Measurements from ENCODE around the gene ZBTB32.
A peak's percentile ranks its signal among the peaks of the same experiment; 100 is the strongest.
"Not testable (repeated sequence)": the region's sequence is repeated elsewhere in the genome, so short reads cannot be mapped to it uniquely, and the experiment has no call there.

The ZBTB32 gene, protein sequence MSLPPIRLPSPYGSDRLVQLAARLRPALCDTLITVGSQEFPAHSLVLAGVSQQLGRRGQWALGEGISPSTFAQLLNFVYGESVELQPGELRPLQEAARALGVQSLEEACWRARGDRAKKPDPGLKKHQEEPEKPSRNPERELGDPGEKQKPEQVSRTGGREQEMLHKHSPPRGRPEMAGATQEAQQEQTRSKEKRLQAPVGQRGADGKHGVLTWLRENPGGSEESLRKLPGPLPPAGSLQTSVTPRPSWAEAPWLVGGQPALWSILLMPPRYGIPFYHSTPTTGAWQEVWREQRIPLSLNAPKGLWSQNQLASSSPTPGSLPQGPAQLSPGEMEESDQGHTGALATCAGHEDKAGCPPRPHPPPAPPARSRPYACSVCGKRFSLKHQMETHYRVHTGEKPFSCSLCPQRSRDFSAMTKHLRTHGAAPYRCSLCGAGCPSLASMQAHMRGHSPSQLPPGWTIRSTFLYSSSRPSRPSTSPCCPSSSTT

DNA sequence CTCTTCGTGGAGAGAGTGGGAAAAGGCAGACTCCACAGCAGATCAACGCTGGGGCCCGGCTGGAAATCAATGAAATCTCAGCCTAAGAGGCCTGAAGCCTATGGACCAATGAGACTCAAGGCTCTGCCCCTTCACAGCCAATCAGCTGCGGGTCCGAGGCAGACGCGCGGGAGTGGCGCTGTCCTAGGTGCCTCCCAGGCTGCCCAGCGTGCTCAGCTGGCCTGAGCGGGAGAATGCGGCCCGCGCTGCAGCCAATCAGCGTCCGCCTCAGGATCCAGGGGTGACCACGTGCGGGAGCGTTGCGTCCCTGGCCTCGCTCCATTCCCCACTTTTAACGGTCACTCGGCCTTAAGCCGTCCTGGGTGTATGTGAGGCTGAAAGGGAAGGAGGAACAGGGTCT lies at the start of gene ZBTB32:
Gene ZBTB32 (plus strand): TSS at position 341 of the 400 bp plus-strand sequence. CDS start 10,069 bp downstream, outside the sequence.
- peak; percentile 93 for DNase-seq (ENCODE audit: low read depth, low spot score)

DNA sequence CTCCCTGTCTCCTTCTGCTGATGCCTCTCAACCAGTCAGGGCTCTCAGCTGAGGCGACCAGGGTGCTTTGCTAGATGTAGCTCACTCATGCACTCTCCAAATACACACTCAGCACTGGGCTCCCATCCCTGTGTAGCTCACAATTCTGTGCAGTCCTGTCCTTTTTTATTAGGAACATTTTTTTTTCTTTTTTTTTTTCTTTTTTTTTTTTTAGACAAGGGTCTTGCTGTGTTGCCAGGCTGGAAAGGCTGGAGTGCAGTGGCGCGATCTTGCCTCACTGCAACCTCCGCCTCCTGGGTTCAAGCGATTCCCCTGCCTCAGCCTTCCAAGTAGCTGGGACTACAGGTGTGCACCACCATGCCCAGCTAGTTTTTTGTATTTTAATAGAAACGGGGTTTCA lies 49.5 kb upstream of the ZBTB32 start:
- not testable (repeated sequence) for DNase-seq (ENCODE audit: low read depth, low spot score)

DNA sequence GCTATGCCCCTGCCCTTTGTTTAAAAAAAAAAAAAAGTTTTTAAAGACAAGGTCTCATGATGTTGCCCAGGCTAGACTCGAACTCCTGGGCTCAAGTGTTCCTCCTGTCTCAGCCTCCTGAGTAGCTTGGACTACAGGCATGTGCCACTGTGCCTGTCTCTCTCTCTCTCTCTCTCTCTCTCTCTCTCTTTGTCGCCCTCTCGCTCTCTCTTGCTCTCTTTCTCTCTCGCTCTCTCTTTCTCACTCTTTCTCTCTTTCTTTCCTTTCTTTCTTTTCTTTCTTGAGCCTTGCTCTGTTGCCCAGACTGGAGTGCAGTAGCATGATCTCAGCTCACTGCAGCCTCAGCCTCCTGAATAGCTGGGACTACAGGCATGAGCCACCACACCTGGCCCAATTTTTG lies 48.8 kb upstream of the ZBTB32 start:
- no peak for DNase-seq (ENCODE audit: low read depth, low spot score)

DNA sequence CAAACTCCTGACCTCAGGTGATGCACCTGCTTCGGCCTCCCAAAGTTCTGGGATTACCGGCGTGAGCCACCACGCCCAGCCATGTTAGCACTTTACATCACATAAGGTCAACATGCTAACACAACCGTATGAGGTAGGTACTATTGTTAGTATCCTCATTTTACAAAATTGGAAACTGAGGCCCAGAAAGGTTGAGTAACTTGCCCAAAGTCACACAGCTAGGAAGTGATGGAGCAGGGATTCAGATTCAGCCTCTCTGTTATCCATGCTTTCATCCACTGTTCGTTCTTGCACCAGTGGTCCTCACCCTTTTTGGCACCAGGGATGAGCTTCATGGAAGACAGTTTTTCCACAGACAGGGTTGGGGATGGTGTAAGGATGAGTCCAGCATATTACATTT lies 47.7 kb upstream of the ZBTB32 start:
- DNase-seq (ENCODE audit: low read depth, low spot score) = no peak

DNA sequence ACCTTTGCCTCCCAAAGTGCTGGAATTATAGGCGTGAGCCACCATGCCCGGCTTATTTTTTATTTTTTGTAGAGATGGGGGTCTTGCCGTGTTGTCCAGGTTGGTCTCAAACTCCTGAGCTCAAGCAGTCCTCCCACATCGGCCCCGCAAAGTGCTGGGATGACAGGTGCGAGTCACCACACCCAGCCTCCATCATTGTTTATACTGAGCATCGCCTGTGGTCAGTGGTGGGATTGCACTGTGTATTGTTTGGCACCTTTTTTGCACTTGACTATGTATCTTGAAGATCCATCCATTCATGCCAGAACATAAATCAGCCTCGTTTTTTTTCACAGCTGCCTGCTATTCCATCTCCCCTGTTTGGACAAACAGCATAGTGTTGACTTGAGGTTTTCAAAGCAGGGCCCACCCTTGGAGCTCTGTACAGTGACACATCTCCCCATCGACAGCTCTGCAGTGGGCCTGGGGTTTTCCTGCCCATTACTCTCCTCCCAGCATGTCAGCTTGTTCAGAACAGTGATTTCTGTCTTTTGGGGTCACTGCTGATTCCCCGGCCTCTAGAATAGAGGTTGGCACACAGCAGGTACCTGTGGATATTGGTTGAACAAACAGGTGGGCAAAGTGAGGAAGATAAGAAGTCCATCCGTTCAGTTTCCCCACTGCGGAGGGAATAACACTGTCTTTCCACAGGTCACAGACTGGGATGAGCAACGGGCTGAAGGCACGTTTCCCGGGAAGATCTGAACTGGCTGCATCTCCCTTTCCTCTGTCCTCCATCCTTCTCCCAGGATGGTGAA lies 46.3 kb upstream of the ZBTB32 start:
- no peak for DNase-seq (ENCODE audit: low read depth, low spot score)

DNA sequence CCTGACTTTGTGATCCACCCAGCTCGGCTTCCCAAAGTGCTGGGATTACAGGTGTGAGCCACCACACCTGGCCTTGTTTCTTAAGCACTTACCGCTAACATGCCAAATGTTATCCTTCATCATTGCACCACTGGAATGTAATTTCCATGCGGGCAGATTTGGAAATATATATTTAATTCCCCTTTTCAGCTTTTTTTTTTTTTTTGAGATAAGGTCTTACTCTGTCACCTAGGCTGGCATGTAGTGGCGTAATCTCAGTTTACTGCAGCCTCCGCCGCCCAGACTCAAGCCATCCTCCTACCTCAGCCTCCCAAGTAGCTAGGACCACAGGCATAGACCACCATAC lies 42.4 kb upstream of the ZBTB32 start:
- DNase-seq (ENCODE audit: low read depth, low spot score) = no peak

DNA sequence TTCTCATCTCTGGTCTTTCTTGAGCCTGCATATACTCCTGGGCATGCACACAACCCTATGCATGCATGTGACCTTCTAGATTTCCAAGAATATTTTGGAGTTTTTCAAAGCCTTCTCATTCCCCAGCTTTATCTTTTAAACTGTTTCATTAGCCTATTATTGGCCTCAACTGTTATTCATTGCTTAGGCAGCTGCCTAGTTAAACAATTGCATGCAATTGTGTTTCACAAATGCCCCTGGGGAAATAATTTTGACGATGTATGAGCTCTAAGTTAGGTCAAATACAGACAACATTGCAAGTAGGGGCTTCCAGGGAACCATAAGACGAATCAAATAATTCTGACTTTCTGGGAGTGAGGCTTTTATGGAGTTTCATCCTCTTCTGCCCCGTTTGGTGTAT lies 40.4 kb upstream of the ZBTB32 start:
- DNase-seq (ENCODE audit: low read depth, low spot score) = no peak

DNA sequence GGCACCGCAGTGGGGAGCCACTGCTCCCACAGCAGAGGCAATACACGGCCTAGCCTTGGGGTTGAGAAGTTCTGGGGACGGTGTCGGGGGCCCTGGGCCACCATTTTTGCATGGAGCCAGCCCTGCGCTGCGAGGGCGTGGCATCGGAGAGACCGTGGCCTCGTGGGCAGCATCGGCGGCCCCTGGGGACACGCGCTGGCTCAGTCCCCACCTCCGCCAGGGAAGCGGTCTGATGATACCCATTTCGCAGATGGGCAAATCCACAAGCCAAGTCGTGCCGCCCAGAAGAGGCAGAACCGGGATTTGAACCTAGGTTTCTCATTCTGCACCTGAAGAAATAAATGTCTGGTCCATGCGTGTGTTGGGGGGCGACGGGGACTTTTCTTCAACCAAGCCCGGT lies 39.2 kb upstream of the ZBTB32 start:
- no peak for DNase-seq (ENCODE audit: low read depth, low spot score)

DNA sequence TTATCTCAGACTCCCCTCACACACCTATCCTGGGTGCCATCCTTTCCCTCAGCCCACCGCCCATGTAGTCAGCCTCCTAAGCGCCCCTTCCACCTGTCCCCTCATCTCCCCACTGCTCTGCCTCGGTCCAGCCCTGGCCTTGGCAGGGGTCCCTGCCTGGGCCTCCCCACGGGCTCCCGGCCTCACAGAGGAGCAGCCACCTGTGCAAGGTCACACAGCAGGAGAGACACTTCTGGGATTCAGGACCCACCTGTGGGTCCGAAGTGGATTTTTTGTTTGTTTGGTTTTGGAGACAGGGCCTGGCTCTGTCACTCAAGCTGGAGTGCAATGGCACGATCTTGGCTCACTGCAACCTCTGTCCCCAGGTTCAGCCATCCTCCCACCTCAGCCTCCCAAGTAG lies 38.8 kb upstream of the ZBTB32 start:
- no peak for DNase-seq (ENCODE audit: low read depth, low spot score)

DNA sequence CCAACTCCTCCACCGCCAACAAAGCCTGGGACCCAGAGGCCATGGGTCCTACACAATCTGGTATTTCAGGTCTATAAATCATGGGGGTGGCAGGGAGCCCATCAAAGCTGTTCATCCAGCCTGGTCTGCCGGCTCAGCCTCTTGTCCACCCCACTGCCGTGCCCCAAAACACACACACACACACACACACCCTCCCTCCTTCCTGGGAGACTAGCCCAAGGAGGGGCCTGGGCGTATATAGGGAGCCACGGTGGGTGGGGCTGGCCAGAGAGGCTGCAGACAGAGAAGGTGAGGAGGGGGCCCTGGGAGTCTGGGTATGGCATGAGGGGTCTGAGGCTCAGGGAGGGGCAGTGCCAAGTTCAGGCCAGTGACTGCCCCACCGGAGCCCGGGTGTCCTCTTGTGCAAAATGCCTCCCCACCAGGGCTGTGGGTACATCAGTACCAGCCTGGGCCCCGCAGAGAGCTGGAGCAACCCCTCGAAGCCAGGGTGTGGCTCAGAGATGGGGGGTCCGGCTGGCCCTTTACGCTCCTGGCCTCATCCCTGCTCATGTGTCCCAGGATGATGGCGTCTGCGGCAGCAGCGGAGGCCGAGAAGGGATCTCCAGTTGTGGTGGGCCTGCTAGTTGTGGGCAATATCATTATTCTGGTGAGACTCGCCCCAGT lies 38.0 kb upstream of the ZBTB32 start, which contains the start of gene UPK1A:
Gene UPK1A (plus strand): TSS at position 267 of the 663 bp plus-strand sequence. CDS start 296 bp downstream, at position 563.
- peak; percentile 16 for DNase-seq (ENCODE audit: low read depth, low spot score)

DNA sequence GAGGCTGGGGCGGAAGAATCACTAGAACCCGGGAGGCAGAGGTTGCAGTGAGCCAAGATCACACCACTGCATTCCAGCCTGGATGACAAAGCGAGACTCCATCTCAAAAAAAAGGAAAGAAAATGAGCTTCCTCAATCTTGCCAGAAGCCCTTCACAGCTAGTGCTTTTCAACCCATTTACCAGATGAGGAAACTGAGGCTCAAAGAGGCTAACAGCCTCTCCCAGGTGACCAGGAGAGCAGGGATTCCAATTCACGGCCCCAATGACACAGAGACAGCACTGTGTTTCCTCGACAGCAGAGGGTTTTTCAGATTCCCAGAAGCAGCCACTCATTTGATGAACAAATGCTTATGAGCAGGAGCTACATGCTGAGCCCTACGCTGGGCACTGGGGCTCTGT lies 34.8 kb upstream of the ZBTB32 start:
- no peak for DNase-seq (ENCODE audit: low read depth, low spot score)

DNA sequence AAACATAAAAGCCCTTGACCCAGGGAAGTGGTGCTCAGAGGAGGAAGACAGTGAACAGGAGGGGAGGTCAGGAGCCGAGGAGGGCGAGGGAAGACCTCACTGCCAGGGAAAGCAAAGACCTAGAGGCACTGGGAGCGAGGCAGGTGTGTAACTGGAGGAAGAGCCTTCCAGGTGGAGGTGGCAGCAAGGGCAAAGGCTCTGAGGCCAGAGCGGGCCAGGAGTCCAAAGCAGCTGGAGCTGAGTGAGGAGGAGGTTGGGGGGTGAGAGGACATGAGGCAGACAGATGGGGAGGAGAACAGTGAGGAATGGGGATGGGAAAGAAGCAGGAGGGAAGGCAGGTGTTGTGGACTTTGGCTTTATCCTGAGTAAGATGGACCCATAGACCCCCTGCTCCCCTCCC lies 34.4 kb upstream of the ZBTB32 start:
- no peak for DNase-seq (ENCODE audit: low read depth, low spot score)

DNA sequence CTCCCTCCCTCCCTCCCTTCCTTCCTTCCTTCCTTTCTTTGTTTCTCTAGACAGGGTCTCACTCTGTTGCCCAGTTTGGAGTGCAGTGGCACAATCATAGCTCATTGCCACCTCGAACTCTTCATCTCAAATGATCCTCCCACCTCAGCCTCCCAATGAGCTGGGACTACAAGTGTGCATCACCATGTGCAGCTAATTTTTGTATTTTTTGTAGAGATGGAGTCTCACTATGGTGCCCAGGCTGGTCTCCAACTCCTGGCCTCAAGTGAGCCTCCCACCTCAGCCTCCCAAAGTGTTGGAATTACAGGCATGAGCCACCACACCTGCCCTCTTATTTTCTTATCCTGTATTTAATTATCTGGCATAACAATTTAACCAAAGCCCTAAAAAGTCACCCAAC lies 33.7 kb upstream of the ZBTB32 start:
- DNase-seq (ENCODE audit: low read depth, low spot score) = no peak

DNA sequence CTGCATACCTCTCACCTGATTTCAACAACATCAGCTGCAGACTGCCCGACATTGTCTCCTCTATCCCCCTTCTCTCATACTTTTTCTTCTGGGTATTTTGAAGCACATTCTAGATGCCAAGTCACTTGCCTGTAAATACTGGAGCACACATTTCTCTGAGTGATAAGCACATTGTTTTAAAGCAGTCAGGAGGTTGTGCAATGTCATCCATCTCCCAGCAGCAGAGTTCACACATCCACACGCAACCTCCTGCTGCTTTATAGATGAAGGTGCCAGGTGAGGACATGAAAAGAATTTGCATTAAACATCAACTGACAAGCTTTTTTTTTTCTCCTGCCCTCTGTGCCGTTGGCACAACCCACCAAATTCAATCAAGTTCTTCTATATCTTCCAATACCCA lies 32.5 kb upstream of the ZBTB32 start:
- no peak for DNase-seq (ENCODE audit: low read depth, low spot score)

DNA sequence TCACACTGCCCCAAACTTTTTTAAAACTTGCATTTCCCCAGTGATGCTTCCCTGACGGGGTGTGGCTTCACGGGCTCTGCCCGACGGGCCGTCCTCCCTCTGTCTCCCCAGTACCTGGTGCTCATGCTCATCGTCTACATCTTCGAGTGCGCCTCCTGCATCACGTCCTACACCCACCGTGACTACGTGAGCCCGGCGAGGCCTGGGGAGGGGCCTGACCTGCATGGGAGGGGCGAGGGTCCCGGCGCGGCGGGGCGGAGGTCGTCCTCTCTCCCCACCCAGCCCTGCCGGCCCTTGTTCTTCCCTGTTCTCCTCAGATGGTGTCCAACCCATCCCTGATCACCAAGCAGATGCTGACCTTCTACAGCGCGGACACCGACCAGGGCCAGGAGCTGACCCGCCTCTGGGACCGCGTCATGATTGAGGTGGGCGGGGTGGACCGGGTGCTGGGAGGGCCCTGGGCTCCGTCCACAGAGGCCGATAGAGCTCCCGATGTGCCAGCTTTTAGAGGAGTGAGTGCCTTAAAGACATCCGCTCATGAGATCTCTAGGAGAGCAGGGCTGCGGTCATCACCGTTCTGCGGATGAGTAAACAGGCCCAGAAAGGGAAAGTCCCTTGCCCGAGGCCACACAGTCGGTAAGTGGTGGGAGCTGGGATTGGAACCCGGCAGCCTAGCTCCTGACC lies 31.1 kb upstream of the ZBTB32 start:
- DNase-seq (ENCODE audit: low read depth, low spot score) = peak; percentile 79

DNA sequence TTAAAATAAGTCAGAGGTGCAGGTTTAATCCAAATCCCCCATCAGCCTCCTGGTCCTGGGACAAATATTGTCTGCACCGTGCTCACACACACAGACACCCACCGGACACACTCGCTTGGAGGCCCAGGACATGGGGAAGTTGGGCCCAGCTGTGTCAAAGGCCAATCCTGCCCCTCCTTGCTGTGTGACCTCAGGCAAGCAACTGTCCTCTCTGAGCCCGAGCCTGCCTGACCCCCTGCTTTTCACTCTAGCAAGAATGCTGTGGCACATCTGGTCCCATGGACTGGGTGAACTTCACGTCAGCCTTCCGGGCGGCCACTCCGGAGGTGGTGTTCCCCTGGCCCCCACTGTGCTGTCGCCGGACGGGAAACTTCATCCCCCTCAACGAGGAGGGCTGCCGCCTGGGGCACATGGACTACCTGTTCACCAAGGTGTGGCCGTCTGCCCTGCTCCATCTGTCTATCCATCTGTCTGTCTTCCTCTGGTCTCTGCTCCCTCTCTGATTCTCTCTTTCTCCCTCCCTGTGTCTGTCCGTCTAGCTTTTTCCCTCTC lies 28.7 kb upstream of the ZBTB32 start:
- no peak for DNase-seq (ENCODE audit: low read depth, low spot score)

DNA sequence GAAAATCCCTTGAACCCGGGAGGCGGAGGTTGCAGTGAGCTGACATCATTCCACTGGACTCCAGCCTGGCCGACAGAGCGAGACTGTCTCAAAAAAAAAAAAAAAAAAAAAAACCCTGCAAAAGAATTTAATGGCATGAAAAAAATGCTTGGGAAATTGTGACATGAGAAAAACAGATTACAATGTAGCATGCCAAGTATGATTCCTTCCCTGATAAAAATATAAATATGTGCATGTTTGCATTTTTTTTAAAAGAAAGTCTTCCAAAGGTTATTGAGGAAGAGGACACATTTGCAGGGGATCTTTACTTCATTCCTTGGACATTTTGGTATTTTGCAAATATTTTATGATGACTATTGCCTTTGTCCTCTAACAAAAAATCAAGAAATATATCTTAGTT lies 14.5 kb upstream of the ZBTB32 start:
- DNase-seq (ENCODE audit: low read depth, low spot score) = no peak

DNA sequence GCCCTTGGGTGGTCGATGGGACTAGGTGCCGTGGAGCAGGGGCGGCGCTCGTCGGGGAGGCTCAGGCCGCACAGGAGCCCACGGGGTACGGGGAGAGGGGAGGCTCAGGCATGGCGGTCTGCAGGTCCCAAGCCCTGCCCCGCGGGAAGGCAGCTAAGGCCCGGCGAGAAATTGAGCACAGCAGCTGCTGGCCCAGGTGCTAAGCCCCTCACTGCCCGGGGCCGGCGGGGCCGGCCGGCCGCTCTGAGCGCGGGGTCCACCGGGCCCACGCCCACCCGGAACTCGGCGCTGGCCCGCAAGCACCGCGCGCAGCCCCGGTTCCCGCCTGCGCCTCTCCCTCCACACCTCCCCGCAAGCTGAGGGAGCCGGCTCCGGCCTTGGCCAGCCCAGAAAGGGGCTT lies 13.3 kb upstream of the ZBTB32 start:
- DNase-seq (ENCODE audit: low read depth, low spot score) = not testable (repeated sequence)

DNA sequence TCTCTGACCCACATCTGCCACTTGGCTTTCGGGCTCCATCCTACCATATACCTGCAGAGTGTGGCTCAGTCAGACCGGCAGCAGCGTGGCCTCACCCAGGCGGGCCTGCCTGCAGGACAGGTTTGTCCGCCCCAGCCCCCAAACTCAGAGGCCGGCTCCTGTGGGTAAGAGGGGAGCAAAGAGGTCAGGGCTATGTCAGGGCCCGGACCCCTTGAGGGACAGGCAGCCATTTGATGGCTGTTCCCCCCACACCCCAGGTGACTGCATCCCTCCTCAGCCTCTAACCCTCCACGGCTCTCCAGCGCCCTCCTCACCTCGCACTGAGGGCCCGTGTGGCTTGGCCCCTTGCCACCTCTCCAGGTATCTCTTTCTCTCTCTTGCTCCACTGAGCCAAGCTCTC lies 12.3 kb upstream of the ZBTB32 start:
- no peak for DNase-seq (ENCODE audit: low read depth, low spot score)

DNA sequence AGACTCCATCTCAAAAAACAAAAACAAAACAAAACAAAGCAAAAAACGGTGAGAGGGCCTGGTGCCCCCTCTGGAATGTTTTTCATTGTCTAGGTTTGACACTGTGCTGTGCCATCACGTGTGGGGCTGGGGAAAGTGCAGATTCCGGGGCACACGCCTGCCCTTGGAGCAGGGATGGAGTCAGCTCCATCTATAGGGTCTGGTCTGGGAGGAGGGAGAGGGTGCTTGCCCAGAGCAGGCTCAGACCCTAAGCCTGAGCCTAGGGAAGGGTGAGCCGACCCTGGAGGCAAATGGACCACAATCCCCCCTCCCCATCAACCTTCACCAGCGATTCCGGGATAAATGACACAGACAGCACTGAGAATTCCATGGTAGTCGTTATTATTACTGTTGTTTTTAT lies 10.9 kb upstream of the ZBTB32 start:
- no peak for DNase-seq (ENCODE audit: low read depth, low spot score)

DNA sequence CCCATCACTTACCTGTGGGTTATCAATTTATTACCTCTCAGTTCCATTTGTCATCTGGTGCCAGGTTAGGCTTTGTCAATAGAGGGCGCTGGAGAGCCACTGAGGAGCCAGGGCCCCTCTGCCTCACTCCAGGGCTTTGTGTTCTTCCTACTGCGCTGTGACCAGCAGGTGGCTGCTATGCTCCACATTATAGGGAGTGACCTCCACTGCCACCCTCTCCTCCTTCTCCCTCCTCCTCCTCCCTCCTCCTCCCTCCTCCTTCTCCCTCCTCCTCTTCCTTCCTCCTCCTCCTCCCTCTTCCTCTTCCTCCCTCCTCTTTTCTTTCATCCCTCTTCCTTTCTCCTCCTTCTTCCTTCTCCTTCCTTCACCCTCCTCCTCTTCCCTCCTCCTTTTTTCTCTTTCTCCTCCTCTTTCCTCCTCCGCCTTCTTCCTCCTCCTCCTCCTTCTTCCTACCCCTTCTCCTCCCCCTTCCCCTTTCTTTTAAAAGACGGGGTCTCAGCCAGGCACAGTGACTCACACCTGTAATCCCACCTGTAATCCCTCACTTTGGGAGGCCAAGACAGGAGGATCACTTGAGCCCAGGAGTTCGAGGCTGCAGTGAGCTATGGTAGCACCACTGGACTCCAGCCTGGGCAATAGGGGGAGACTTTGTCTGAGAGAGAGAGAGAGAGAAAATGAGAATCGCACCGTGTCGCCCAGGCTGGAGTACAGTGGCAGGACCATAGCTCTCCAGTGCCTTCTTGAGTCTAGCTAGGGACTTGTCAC lies 10.3 kb upstream of the ZBTB32 start:
- peak; percentile 91 for DNase-seq (ENCODE audit: low read depth, low spot score)
